Measurements from ENCODE around the gene KRT82. TPM values are rescaled to one million over a fixed set of nuclear protein-coding genes. Genes with fewer than 3 reads are reported as not detected.

KRT82 gene
- total RNA-seq, 1 experiment from 2014 or later = not detected

- no peak for DNase-seq
- Histone ChIP-seq H3K4me2 (ENCODE audit: insufficient read depth, insufficient read length, low read length) (no peak overlapping the region), H3K27me3 (ENCODE audit: insufficient read depth, low read length) (no peaks in the 10 kb centered on the region), H4K8ac (replicated peaks; ENCODE audit: insufficient read length, low read depth, low read length) (no peak overlapping the region), H3K14ac (ENCODE audit: insufficient read depth, low read length) (no peak overlapping the region; the same call in 1 of the 2 replicates), H4K91ac (ENCODE audit: insufficient read length, low read depth, low read length) (no peak overlapping the region), H3K23ac (ENCODE audit: insufficient read length, low read depth, low read length) (no peak overlapping the region), H3K23me2 (ENCODE audit: insufficient read length, low read depth, low read length, poor library complexity, severe bottlenecking) (no peaks in the 10 kb centered on the region), H2AK5ac (ENCODE audit: insufficient read length, low read length) (no peak overlapping the region), H2AFZ (ENCODE audit: low read length) (no peak overlapping the region), H3K9me3 (ENCODE audit: control insufficient read depth, low read depth, low read length) (no peaks in the 10 kb centered on the region), H3K79me1 (ENCODE audit: insufficient read depth, low read depth, low read length, poor library complexity, severe bottlenecking) (no peaks in the 10 kb centered on the region), H3K9ac (ENCODE audit: extremely low read depth, insufficient read length, low read length) (no peak overlapping the region), H3K79me2 (ENCODE audit: insufficient read depth, low read length) (peaks cover 2% of the 10 kb centered on the region; the same call in 1 of the 2 replicates), H2BK15ac (ENCODE audit: low read depth, low read length) (no peak overlapping the region), H2BK5ac (ENCODE audit: insufficient read length, low read length) (no peak overlapping the region), H2BK20ac (ENCODE audit: low read depth, low read length, poor library complexity, severe bottlenecking) (no peak overlapping the region), H3T11ph (ENCODE audit: low read length) (no peak overlapping the region), H4K5ac (ENCODE audit: insufficient read length, low read depth, low read length) (no peak overlapping the region), H3K4me1 (ENCODE audit: insufficient read depth, low read length) (no peaks in the 10 kb centered on the region), H4K20me1 (ENCODE audit: control insufficient read depth, insufficient read depth, insufficient read length) (no peaks in the 10 kb centered on the region), H3K27ac (ENCODE audit: insufficient read length, low read depth, low read length) (no peak overlapping the region), H3K56ac (ENCODE audit: insufficient read length, low read depth, low read length) (no peak overlapping the region), H2BK12ac (ENCODE audit: insufficient read length, low read depth, low read length) (no peak overlapping the region), H2BK120ac (ENCODE audit: low read depth, low read length, poor library complexity, severe bottlenecking) (no peak overlapping the region), H3K18ac (ENCODE audit: insufficient read length, low read depth, low read length) (no peak overlapping the region), H3K4ac (ENCODE audit: low read depth, low read length) (no peak overlapping the region)
- H3K4me3 Mint-ChIP-seq = no peak overlapping the region
- H3K36me3 Mint-ChIP-seq (ENCODE audit: insufficient read depth in 1 of 3, low read depth in 3 of 3) = no peaks in the 10 kb centered on the region
- no CpG with 5 or more reads among the region's 5 CpGs for WGBS (ENCODE audit: extremely low coverage, insufficient read length, low lambda C conversion rate)
- peaks cover 9 to 13% of the 10 kb centered on the region in 2 experiments; a peak in 3 of 4 replicates for H3K4me1 Mint-ChIP-seq
- H3K27me3 Mint-ChIP-seq (ENCODE audit: low read depth) = peaks cover 28% of the 10 kb centered on the region
- no peak for TF ChIP-seq CTCF (conservative IDR thresholded peaks at IDR 0.05)
- no peaks in the 10 kb centered on the region for H3K9me3 Mint-ChIP-seq
- H3K27ac Mint-ChIP-seq = no peak overlapping the region
Measured at GRCh38 chr12:52425466-52425865, 19.3 kb upstream of the KRT82 start.
